H9 (cell line): Measurements from ENCODE around the gene CACNA1F. TPM values are rescaled to one million over a fixed set of nuclear protein-coding genes. Genes with fewer than 3 reads are reported as not detected.
A peak's percentile ranks its signal among the peaks of the same experiment; 100 is the strongest.

Experiments
- DNase-seq: peaks from one replicate; pipeline ENCODE4 v3.0.0-alpha.2; 2017
- H2AFZ ChIP-seq: one replicate; pipeline ENCODE4 v1.6.1; 2013; ENCODE audit warnings: mild to moderate bottlenecking, low read length, control low read depth, moderate library complexity
- H2AK5ac ChIP-seq: 2 replicates; pipeline ENCODE4 v1.6.1; 2013; ENCODE audit warnings: low read length, control low read depth, mixed read lengths; ENCODE audit not compliant: insufficient read length
- H2BK120ac ChIP-seq: one replicate; pipeline ENCODE4 v1.6.1; 2013; ENCODE audit warnings: low read depth, mild to moderate bottlenecking, low read length, control low read depth, inconsistent platforms; ENCODE audit not compliant: poor library complexity, severe bottlenecking
- H2BK12ac ChIP-seq: 2 replicates; pipeline ENCODE4 v1.6.1; 2013; ENCODE audit warnings: low read length, control low read depth, mixed read lengths, low read depth; ENCODE audit not compliant: insufficient read length
- H2BK15ac ChIP-seq: 2 replicates; pipeline ENCODE4 v1.6.1; 2013; ENCODE audit warnings: low read depth, low read length, control low read depth
- H2BK20ac ChIP-seq: one replicate; pipeline ENCODE4 v1.6.1; 2013; ENCODE audit warnings: low read depth, mild to moderate bottlenecking, low read length, control low read depth, inconsistent platforms; ENCODE audit not compliant: poor library complexity, severe bottlenecking
- H2BK5ac ChIP-seq: 2 replicates; pipeline ENCODE4 v1.6.1; 2013; ENCODE audit warnings: low read length, control low read depth, mixed read lengths; ENCODE audit not compliant: insufficient read length
- H3K14ac ChIP-seq: 2 replicates; pipeline ENCODE4 v1.6.1; 2013; ENCODE audit warnings: low read length, control low read depth; ENCODE audit not compliant: insufficient read depth
- H3K18ac ChIP-seq: 2 replicates; pipeline ENCODE4 v1.6.1; 2013; ENCODE audit warnings: low read depth, mild to moderate bottlenecking, mixed read lengths, low read length, control low read depth; ENCODE audit not compliant: insufficient read length
- H3K23ac ChIP-seq: 2 replicates; pipeline ENCODE4 v1.6.1; 2013; ENCODE audit warnings: low read length, control low read depth, mixed read lengths, low read depth; ENCODE audit not compliant: insufficient read length
- H3K23me2 ChIP-seq: 2 replicates; pipeline ENCODE4 v1.6.1; 2013; ENCODE audit warnings: low read depth, mild to moderate bottlenecking, mixed read lengths, low read length, control low read depth; ENCODE audit not compliant: insufficient read length, poor library complexity, severe bottlenecking
- H3K27ac ChIP-seq: 2 replicates; pipeline ENCODE4 v1.5.1; 2013; ENCODE audit warnings: low read length, control low read depth, mixed read lengths, low read depth; ENCODE audit not compliant: insufficient read length
- H3K27me3 ChIP-seq: 2 replicates; pipeline ENCODE4 v1.6.1; 2013; ENCODE audit warnings: low read length, control low read depth, inconsistent platforms; ENCODE audit not compliant: insufficient read depth
- H3K4ac ChIP-seq: 2 replicates; pipeline ENCODE4 v1.6.1; 2013; ENCODE audit warnings: low read depth, mild to moderate bottlenecking, control low read depth, inconsistent platforms, low read length, moderate library complexity
- H3K4me1 ChIP-seq: 2 replicates; pipeline ENCODE4 v1.6.1; 2013; ENCODE audit warnings: low read length, control low read depth, inconsistent platforms; ENCODE audit not compliant: insufficient read depth
- H3K4me2 ChIP-seq: 2 replicates; pipeline ENCODE4 v1.6.1; 2013; ENCODE audit warnings: low read length, control low read depth, mixed read lengths; ENCODE audit not compliant: insufficient read length, insufficient read depth
- H3K56ac ChIP-seq: 2 replicates; pipeline ENCODE4 v1.6.1; 2013; ENCODE audit warnings: low read depth, mild to moderate bottlenecking, mixed read lengths, low read length, control low read depth; ENCODE audit not compliant: insufficient read length
- H3K79me1 ChIP-seq: 2 replicates; pipeline ENCODE4 v1.6.1; 2013; ENCODE audit warnings: low read depth, mild to moderate bottlenecking, moderate library complexity, low read length, control low read depth, inconsistent platforms; ENCODE audit not compliant: insufficient read depth, poor library complexity, severe bottlenecking
- H3K79me2 ChIP-seq: 2 replicates; pipeline ENCODE4 v1.6.1; 2013; ENCODE audit warnings: low read length, control low read depth, inconsistent platforms; ENCODE audit not compliant: insufficient read depth
- H3K9ac ChIP-seq: 2 replicates; pipeline ENCODE4 v1.6.1; 2013; ENCODE audit warnings: low read length, control low read depth, mixed read lengths; ENCODE audit not compliant: insufficient read length; ENCODE audit errors: extremely low read depth
- H3K9me3 ChIP-seq: one replicate; pipeline ENCODE4 v1.6.1; 2013; ENCODE audit warnings: low read depth, low read length, inconsistent platforms; ENCODE audit not compliant: control insufficient read depth
- H3T11ph ChIP-seq: one replicate; pipeline ENCODE4 v1.6.1; 2013; ENCODE audit warnings: mild to moderate bottlenecking, low read length, control low read depth, inconsistent platforms
- H4K20me1 ChIP-seq: one replicate; pipeline ENCODE4 v1.6.1; 2013; ENCODE audit not compliant: control insufficient read depth, insufficient read length, insufficient read depth
- H4K5ac ChIP-seq: 2 replicates; pipeline ENCODE4 v1.6.1; 2013; ENCODE audit warnings: low read depth, mild to moderate bottlenecking, mixed read lengths, low read length, control low read depth; ENCODE audit not compliant: insufficient read length
- H4K8ac ChIP-seq: replicated peaks from 2 replicates; pipeline ENCODE4 v1.6.1; 2013; ENCODE audit warnings: low read length, control low read depth, mixed read lengths, low read depth; ENCODE audit not compliant: insufficient read length
- H4K91ac ChIP-seq: 2 replicates; pipeline ENCODE4 v1.6.1; 2013; ENCODE audit warnings: low read depth, mild to moderate bottlenecking, moderate library complexity, mixed read lengths, low read length, control low read depth; ENCODE audit not compliant: insufficient read length
- H3K27ac Mint-ChIP-seq, 3 experiments: 2 replicates in 2 of 3; 3 replicates in 1 of 3; pipeline ENCODE4 v1.8.0; 2020 to 2021; ENCODE audit warnings: mixed read lengths in 3 of 3, mild to moderate bottlenecking in 1 of 3, moderate library complexity in 1 of 3
- H3K27me3 Mint-ChIP-seq: 2 replicates; pipeline ENCODE4 v1.8.0; 2021; ENCODE audit warnings: low read depth, mild to moderate bottlenecking, moderate library complexity, mixed read lengths
- H3K36me3 Mint-ChIP-seq, 3 experiments: 2 replicates in 2 of 3; 3 replicates in 1 of 3; pipeline ENCODE4 v1.8.0; 2020 to 2021; ENCODE audit warnings: low read depth in 3 of 3, mixed read lengths in 3 of 3; ENCODE audit not compliant: insufficient read depth in 1 of 3
- H3K4me1 Mint-ChIP-seq, 2 experiments: 2 replicates each; pipeline ENCODE4 v1.8.0; 2020; ENCODE audit warnings: mixed read lengths in 2 of 2
- H3K4me3 Mint-ChIP-seq, 2 experiments: 2 replicates in 1 of 2; 3 replicates in 1 of 2; pipeline ENCODE4 v1.8.0; 2020 to 2021; ENCODE audit warnings: mild to moderate bottlenecking in 2 of 2, mixed read lengths in 2 of 2, moderate library complexity in 1 of 2
- H3K9me3 Mint-ChIP-seq, 2 experiments: 2 replicates in 1 of 2; 3 replicates in 1 of 2; pipeline ENCODE4 v1.8.0; 2020; ENCODE audit warnings: mild to moderate bottlenecking in 2 of 2, mixed read lengths in 2 of 2, moderate library complexity in 1 of 2
- WGBS: extraction: QIAGEN DNeasy Blood & Tissue Kit; methylation state at CpG from one replicate; pipeline ENCODE4 v1.1.7; 2013; ENCODE audit warnings: missing lambda C conversion rate, low lambda C conversion rate, mixed read lengths; ENCODE audit not compliant: insufficient read length; ENCODE audit errors: extremely low coverage; 5-methylcytosine and 5-hydroxymethylcytosine counted together
- total RNA-seq: library from RNA; stranded (reverse); gene quantifications from 2 replicates; pipeline ENCODE4 v1.2.1, GENCODE V29; 2021
- TF ChIP-seq, protein P1 (sequence below): fragments of 200-600 bp; sonication (generic); conservative IDR thresholded peaks from 3 replicates; pipeline ENCODE4 v1.8.0; 2021; ENCODE audit warnings: antibody characterized with exemption, mild to moderate bottlenecking

CACNA1F gene
- total RNA-seq, 1 experiment from 2014 or later, result 1.4 TPM

DNA sequence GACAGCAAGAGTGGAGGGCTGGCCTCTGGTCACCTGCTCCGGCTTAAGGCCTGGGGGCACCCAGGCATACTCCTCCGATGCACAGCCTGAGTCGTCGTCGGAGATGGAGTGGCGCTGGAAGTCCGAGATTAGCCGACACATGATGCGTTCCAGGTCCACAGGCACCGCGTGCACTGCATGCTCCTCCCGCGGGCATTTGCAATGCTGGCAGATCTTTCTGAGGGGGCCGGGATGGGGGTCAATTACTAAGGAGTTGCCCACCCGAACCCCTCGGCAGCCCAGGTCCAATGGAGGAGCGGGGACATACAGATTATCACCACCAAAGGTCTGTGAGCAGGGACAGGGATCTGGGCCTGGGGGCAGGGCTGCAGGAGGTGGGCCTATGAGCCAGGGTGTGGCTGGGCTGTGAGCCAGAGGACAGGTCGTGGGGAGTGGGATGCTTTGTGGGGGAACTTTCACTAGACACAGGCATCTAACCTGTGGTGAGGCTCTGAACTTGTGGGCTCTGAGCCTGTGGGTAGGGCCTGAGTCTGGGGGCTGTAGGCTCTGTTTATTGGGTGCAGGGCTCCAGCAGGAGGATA lies 49.3 kb downstream of the CACNA1F start:
- Mint-ChIP-seq H3K27ac (peak overlapping the region in 2 of 3 experiments; percentile 40 to 83; a peak in 2 of 7 replicates), H3K36me3 (peaks cover 16 to 36% (median 28%) of the 10 kb centered on the region in 3 experiments), H3K9me3 (peaks cover 67 to 71% of the 10 kb centered on the region in 2 experiments), H3K4me3 (peak overlapping the region; percentile 46 to 84), H3K4me1 (peaks cover 10 to 26% of the 10 kb centered on the region in 2 experiments), H3K27me3 (peaks cover 2% of the 10 kb centered on the region)
- TF ChIP-seq, protein P1, sequence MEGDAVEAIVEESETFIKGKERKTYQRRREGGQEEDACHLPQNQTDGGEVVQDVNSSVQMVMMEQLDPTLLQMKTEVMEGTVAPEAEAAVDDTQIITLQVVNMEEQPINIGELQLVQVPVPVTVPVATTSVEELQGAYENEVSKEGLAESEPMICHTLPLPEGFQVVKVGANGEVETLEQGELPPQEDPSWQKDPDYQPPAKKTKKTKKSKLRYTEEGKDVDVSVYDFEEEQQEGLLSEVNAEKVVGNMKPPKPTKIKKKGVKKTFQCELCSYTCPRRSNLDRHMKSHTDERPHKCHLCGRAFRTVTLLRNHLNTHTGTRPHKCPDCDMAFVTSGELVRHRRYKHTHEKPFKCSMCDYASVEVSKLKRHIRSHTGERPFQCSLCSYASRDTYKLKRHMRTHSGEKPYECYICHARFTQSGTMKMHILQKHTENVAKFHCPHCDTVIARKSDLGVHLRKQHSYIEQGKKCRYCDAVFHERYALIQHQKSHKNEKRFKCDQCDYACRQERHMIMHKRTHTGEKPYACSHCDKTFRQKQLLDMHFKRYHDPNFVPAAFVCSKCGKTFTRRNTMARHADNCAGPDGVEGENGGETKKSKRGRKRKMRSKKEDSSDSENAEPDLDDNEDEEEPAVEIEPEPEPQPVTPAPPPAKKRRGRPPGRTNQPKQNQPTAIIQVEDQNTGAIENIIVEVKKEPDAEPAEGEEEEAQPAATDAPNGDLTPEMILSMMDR, result no peak
- Histone ChIP-seq H4K8ac (no peak overlapping the region), H3K4ac (no peak overlapping the region), H4K91ac (no peak overlapping the region), H3K9ac (no peak overlapping the region), H3K23me2 (peaks cover 15% of the 10 kb centered on the region), H2BK120ac (no peak overlapping the region), H3K79me2 (no peaks in the 10 kb centered on the region), H3K14ac (no peak overlapping the region), H2AFZ (no peak overlapping the region), H3K79me1 (no peaks in the 10 kb centered on the region), H3K27me3 (no peaks in the 10 kb centered on the region), H3K27ac (no peak overlapping the region), H2BK20ac (no peak overlapping the region), H3K23ac (no peak overlapping the region), H2BK15ac (no peak overlapping the region), H2BK12ac (no peak overlapping the region), H3K4me2 (no peak overlapping the region), H2AK5ac (no peak overlapping the region), H3K18ac (no peak overlapping the region), H4K20me1 (no peaks in the 10 kb centered on the region), H3K4me1 (no peaks in the 10 kb centered on the region), H2BK5ac (no peak overlapping the region), H3K56ac (no peak overlapping the region), H4K5ac (no peak overlapping the region), H3K9me3 (peaks cover 23% of the 10 kb centered on the region), H3T11ph (no peak overlapping the region)
- no peak for DNase-seq
- WGBS, result no CpG with 5 or more reads among the region's 18 CpGs
